Suppressor macrophage treated with lipopolysaccharide for 4 hours (primary cell): ENCODE measurements around the gene PRKCE.

Experiments used
- DNase-seq: peaks from one replicate; pipeline ENCODE4 v3.0.0-alpha.2; 2020

PRKCE gene

GRCh38 chr2:45919160-45919650, 267.7 kb downstream of the PRKCE start:
- no peak for DNase-seq

GRCh38 chr2:45919711-45920111, 268.2 kb downstream of the PRKCE start:
- DNase-seq = no peak

GRCh38 chr2:45921921-45922320, 270.4 kb downstream of the PRKCE start:
- DNase-seq = no peak

- no peak for DNase-seq
Measured at GRCh38 chr2:45922577-45922988, 271.1 kb downstream of the PRKCE start.

GRCh38 chr2:45923701-45924100, 272.2 kb downstream of the PRKCE start:
- no peak for DNase-seq

- no peak for DNase-seq
Measured at GRCh38 chr2:45925026-45925425, 273.6 kb downstream of the PRKCE start.

GRCh38 chr2:45925636-45926366, 274.3 kb downstream of the PRKCE start:
- no peak for DNase-seq

GRCh38 chr2:45928946-45929345, 277.5 kb downstream of the PRKCE start:
- DNase-seq = no peak

- peak; percentile 63 for DNase-seq
Measured at GRCh38 chr2:45929674-45930395, 278.4 kb downstream of the PRKCE start.

- peak; percentile 20 for DNase-seq
Measured at GRCh38 chr2:45930396-45930792, 278.9 kb downstream of the PRKCE start.

- no peak for DNase-seq
Measured at GRCh38 chr2:45932278-45932975, 281.0 kb downstream of the PRKCE start.

- peak; percentile 97 for DNase-seq
Measured at GRCh38 chr2:45935791-45936622, 284.5 kb downstream of the PRKCE start.

GRCh38 chr2:45936623-45936979, 285.1 kb downstream of the PRKCE start:
- no peak for DNase-seq

GRCh38 chr2:45937990-45938389, 286.5 kb downstream of the PRKCE start:
- no peak for DNase-seq

GRCh38 chr2:45938649-45939511, 287.4 kb downstream of the PRKCE start:
- DNase-seq = no peak

- DNase-seq = no peak
Measured at GRCh38 chr2:45941531-45942236, 290.2 kb downstream of the PRKCE start.

GRCh38 chr2:45942237-45942738, 290.8 kb downstream of the PRKCE start:
- peak; percentile 44 for DNase-seq

GRCh38 chr2:45943219-45944044, 292.0 kb downstream of the PRKCE start:
- DNase-seq = no peak

- DNase-seq = no peak
Measured at GRCh38 chr2:45944074-45944473, 292.6 kb downstream of the PRKCE start.

- no peak for DNase-seq
Measured at GRCh38 chr2:45945302-45945717, 293.8 kb downstream of the PRKCE start.
